AG04449 (cell line): ENCODE data around the gene NCOA7.

Experiments
- CTCF ChIA-PET: fragments of 350-600 bp; formaldehyde crosslinking; extraction: SDS; loops from one replicate; lab custom pipeline; 2021; ENCODE audit warnings: antibody characterized with exemption; lab: Yijun Ruan, JAX
- POLR2A ChIA-PET: fragments of 400-600, 350-600 bp; formaldehyde crosslinking; extraction: SDS; loops from one replicate; lab custom pipeline; 2020; ENCODE audit warnings: antibody characterized with exemption, inconsistent platforms; lab: Yijun Ruan, JAX
- DNase-seq: peaks from one replicate; pipeline ENCODE4 v3.0.0-alpha.2; 2010; ENCODE audit warnings: low read depth, low spot score
- H3K4me3 ChIP-seq: 2 replicates; pipeline ENCODE4 v1.5.1; 2011; ENCODE audit warnings: low read depth, mild to moderate bottlenecking, control low read depth, low read length
- TF ChIP-seq, protein P1 (sequence below): IDR thresholded peaks from one replicate; pipeline ENCODE4 v1.5.1; 2011; ENCODE audit warnings: mild to moderate bottlenecking, moderate library complexity, low read length, control low read depth, inconsistent platforms; ENCODE audit not compliant: insufficient read depth; ENCODE audit errors: missing control alignments

NCOA7 gene

DNA sequence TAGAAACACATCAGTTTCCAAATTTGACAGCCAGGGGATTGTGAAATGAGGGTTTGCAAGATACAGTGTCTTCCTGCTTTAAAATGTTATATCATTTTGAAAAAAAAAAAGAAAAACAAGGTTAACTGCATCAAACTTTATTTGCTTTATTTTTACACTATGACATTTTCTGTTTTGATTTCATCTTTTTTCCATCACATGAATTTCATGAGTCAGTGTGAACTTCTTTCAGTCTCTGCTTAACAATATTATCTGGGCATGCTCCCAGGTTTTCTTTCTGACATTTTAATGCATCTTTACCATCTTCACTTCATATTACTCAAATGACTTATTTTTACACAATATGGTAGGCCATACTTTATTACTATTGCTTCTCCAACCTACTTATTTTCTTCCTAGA is 1.9 kb downstream of the NCOA7 start:
- no peak overlapping the region for H3K4me3 ChIP-seq
- TF ChIP-seq, protein P1, sequence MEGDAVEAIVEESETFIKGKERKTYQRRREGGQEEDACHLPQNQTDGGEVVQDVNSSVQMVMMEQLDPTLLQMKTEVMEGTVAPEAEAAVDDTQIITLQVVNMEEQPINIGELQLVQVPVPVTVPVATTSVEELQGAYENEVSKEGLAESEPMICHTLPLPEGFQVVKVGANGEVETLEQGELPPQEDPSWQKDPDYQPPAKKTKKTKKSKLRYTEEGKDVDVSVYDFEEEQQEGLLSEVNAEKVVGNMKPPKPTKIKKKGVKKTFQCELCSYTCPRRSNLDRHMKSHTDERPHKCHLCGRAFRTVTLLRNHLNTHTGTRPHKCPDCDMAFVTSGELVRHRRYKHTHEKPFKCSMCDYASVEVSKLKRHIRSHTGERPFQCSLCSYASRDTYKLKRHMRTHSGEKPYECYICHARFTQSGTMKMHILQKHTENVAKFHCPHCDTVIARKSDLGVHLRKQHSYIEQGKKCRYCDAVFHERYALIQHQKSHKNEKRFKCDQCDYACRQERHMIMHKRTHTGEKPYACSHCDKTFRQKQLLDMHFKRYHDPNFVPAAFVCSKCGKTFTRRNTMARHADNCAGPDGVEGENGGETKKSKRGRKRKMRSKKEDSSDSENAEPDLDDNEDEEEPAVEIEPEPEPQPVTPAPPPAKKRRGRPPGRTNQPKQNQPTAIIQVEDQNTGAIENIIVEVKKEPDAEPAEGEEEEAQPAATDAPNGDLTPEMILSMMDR, result no peak
- DNase-seq, result no peak
- CTCF ChIA-PET, result interaction anchor here (1.2 to 15.5 kb wide), 6 partner anchors 11 to 182 kb away, joined by 3 to 241 read pairs (median 18); partner anchors contain the start of gene HINT3
- POLR2A ChIA-PET, result no interaction called here

DNA sequence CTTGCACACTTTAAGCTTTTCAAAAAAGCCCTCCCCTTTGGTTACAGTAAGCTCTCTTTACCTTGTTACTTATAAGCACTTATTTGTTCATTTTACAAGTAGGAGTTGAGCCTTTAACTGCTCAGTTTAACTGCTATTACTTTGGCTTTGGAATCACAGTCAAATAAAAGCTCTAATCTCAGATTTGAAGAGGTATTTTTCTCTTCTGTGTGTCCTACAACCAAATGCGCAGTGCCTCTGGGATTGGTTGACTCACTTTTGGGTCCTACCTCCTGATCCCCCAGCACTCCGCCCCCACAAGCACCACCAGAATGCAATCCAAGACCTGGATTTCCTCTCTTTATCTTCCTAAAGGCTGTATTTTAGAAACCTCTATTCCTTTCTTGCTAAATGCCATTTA is 2.5 kb downstream of the NCOA7 start:
- ChIA-PET POLR2A (no interaction called here), CTCF (interaction anchor here (1.3 to 15.5 kb wide), 4 partner anchors 126 to 181 kb away, joined by 3 to 241 read pairs (median 40); partner anchors contain the start of gene HINT3)
- no peak for DNase-seq
- TF ChIP-seq, protein P1, result no peak
- no peak overlapping the region for H3K4me3 ChIP-seq

DNA sequence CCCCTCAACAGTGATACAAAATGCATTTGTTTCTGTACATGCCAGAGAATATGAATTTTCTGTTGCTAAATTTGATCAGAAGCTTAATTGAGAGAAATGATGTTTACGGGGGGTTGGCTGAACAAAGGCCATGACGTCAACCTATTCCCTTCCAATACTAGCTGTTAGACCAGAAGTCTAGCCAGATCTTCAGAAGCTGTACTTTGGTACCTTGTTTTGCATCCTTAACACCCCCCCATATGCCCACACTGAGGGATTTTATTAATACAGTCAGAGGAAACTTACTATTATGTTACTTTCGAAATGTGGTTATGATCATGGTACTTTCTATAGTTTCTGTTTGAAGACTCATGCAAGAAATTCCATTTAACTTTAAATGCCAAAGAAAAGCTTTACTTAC is 3.1 kb downstream of the NCOA7 start:
- no peak for DNase-seq
- ChIA-PET CTCF (interaction anchor here (1.1 to 15.5 kb wide), 5 partner anchors 9 to 181 kb away, joined by 3 to 241 read pairs (median 4); partner anchors contain the start of gene HINT3), POLR2A (no interaction called here)
- TF ChIP-seq, protein P1, result no peak
- H3K4me3 ChIP-seq, result no peak overlapping the region

DNA sequence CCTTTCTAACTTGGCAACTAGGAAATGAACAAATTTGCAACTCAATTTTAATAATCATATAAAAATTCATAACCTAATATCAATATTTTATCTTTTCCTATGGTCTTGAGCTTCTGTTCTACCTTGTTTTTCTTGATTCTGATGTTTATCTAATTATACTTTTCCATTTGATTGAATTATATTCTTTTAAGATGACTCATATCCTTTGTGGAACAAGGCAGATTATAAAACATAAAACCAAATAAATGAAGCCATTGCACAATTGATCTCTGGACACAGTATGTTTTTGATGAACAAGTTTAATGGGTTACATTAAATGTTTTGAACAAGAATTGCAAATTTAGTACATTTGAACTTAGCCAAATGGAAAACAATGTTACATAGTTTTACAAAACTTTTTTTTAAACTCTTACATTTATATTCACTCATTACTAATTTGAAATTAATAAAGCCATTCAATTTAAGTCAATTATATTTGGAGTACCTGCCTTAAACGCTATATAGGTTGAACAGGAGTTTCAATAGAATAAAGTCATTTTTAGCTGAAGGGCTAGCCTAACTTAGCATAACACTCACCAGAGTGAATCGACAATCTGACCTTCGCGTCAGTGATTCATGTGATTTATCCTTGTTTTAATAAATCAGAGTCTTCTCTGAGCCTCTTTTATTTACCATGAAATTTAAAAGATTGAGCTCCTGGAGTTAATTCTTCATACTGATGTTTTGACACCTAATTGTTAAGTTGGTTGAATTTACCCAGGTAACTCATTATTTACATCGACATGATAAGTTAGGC is 3.8 kb downstream of the NCOA7 start:
- H3K4me3 ChIP-seq, result no peak overlapping the region
- CTCF ChIA-PET, result interaction anchor here (1.1 to 15.5 kb wide), 6 partner anchors 10 to 180 kb away, joined by 3 to 241 read pairs (median 4); partner anchors contain the start of gene HINT3
- TF ChIP-seq, protein P1, result no peak
- POLR2A ChIA-PET, result no interaction called here
- no peak for DNase-seq

DNA sequence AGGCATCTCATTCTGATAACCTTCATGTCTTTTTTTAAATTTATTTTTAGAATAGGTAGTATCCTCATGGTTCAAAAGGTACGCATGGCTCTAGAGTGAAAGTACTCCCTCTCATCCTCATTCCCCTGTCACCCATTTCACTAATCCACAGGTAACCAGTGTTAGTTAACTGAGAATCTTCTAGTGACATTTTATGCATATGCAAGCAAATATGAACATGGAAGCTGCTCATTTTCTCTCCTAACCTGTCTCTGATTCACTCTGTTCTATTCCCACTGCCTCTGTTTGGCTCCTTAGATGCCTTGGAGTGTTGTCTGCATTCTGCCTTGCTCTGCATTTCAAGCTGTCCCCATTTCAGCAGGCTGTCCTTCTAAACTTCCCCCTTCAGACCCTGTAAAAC is 4.5 kb downstream of the NCOA7 start:
- no peak for DNase-seq
- TF ChIP-seq, protein P1, result no peak
- no peak overlapping the region for H3K4me3 ChIP-seq
- CTCF ChIA-PET, result interaction anchor here (1.3 to 15.5 kb wide), 4 partner anchors 14 to 179 kb away, joined by 3 to 241 read pairs (median 40); partner anchors contain the start of gene HINT3
- POLR2A ChIA-PET, result no interaction called here

DNA sequence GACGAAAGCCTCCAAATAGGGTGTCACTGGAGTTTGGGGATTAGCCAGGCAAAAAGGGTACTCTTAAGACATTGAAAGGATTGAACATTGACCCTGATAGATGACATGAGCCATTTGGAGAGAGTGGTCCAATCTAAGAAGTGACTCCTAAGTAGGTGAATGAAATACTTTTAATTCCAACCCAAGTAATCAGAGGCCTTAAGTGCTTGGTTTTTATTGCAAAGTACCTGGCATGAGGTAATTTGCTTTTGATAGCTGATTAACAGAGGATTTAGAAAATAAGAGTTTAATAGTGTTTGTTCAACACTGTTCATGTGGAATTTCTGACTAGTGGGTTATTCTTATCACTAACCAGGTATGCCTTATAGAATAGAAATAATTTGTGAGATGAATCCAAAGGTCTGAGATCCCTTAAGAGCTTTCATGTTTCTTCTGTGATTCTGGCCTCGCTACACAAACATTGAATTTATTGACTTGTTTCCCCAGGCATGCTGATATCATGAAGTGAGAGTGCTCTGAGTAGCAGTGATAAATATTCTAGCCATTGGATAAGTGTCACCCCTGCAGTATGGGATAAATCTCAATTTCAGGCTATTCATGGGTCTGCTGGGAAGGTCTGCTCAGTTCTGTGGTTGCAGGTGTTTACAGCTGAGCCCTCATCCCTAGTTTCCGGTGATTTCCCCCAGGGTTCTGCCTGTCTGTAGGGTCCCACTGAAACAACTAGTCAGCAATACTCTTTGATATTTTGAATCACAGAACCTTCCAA is 6.5 kb downstream of the NCOA7 start:
- POLR2A ChIA-PET, result no interaction called here
- DNase-seq, result no peak

More for the DNA sequence above, 6.5 kb downstream of the NCOA7 start:
- H3K4me3 ChIP-seq, result no peak overlapping the region
- TF ChIP-seq, protein P1, result no peak
- CTCF ChIA-PET, result interaction anchor here (1.8 to 15.5 kb wide), 2 partner anchors 158 to 177 kb away, joined by 7 to 241 read pairs; partner anchors contain the start of gene HINT3
